MCF 10A (cell line): Measurements from ENCODE around the gene NDUFB11. TPM values are rescaled to one million over a fixed set of nuclear protein-coding genes. Genes with fewer than 3 reads are reported as not detected.

Experiments used
- BruUV-seq: library from RNA; stranded (reverse); fragments of 400-500 nt; replicated peaks from 2 replicates; lab custom pipeline; 2021; lab: Mats Ljungman, UMichigan
- CTCF ChIA-PET: fragments of 300-600 bp; sonication (Branson Sonifier 250); formaldehyde crosslinking; extraction: SDS; loops from one replicate; lab custom pipeline; 2021; ENCODE audit warnings: antibody characterized with exemption, inconsistent platforms; lab: Yijun Ruan, JAX
- POLR2A ChIA-PET: fragments of 300-600, 350-650 bp; sonication (Branson Sonifier 250); formaldehyde crosslinking; extraction: SDS; loops from one replicate; lab custom pipeline; 2020; ENCODE audit warnings: antibody characterized with exemption, inconsistent platforms; lab: Yijun Ruan, JAX
- DNase-seq: peaks from one replicate; pipeline ENCODE4 v3.0.0-alpha.2; 2018; ENCODE audit not compliant: unreplicated experiment
- H3K27ac Mint-ChIP-seq: one replicate; pipeline ENCODE4 v1.8.0; 2022; ENCODE audit warnings: mild to moderate bottlenecking, low read depth, mixed read lengths; ENCODE audit not compliant: unreplicated experiment
- H3K27me3 Mint-ChIP-seq: one replicate; pipeline ENCODE4 v1.8.0; 2022; ENCODE audit warnings: mixed read lengths; ENCODE audit not compliant: insufficient read depth, unreplicated experiment
- H3K36me3 Mint-ChIP-seq: one replicate; pipeline ENCODE4 v1.8.0; 2022; ENCODE audit warnings: mild to moderate bottlenecking, moderate library complexity, mixed read lengths; ENCODE audit not compliant: insufficient read depth, unreplicated experiment
- H3K4me1 Mint-ChIP-seq: one replicate; pipeline ENCODE4 v1.8.0; 2022; ENCODE audit warnings: mixed read lengths; ENCODE audit not compliant: insufficient read depth, unreplicated experiment
- H3K4me3 Mint-ChIP-seq: one replicate; pipeline ENCODE4 v1.8.0; 2022; ENCODE audit warnings: mild to moderate bottlenecking, moderate library complexity, mixed read lengths; ENCODE audit not compliant: unreplicated experiment
- H3K9me3 Mint-ChIP-seq: one replicate; pipeline ENCODE4 v1.8.0; 2022; ENCODE audit warnings: mixed read lengths; ENCODE audit not compliant: unreplicated experiment
- CTCF ChIP-seq: fragments of 200-600 bp; IDR thresholded peaks from one replicate; pipeline ENCODE4 v1.8.0; 2022; ENCODE audit warnings: antibody characterized with exemption, mild to moderate bottlenecking; ENCODE audit not compliant: unreplicated experiment
- intact Hi-C: fragments of 100-400 bp; cut with micrococcal nuclease; formaldehyde crosslinking; loops from 2 replicates; pipeline ENCODE4 v1.14.1; 2022
- total RNA-seq: library from RNA; stranded (reverse); gene quantifications from 2 replicates; pipeline ENCODE4 v1.2.3, GENCODE V29; 2022

Gene NDUFB11
- total RNA-seq, 1 experiment from 2014 or later = 91.8 TPM

- Mint-ChIP-seq H3K36me3 (no peaks in the 10 kb centered on the region), H3K4me1 (no peaks in the 10 kb centered on the region), H3K27me3 (peaks cover 80% of the 10 kb centered on the region), H3K9me3 (no peaks in the 10 kb centered on the region), H3K4me3 (no peak overlapping the region), H3K27ac (no peak overlapping the region)
- POLR2A ChIA-PET = no interaction called here
- no TSS peak for BruUV-seq
- no peak for DNase-seq
- no peak for TF ChIP-seq CTCF
- intact Hi-C loops = no loop called here
- CTCF ChIA-PET = interaction anchor here (0.7 to 1.1 kb wide), 2 partner anchors 294 to 371 kb away, joined by 3 read pairs; no protein-coding TSS in a partner anchor
Observed at GRCh38 chrX:47097018-47097417, 47.5 kb downstream of the NDUFB11 start.

GRCh38 chrX:47093860-47094259 is 50.6 kb downstream of the NDUFB11 start:
- TF ChIP-seq CTCF = no peak
- Mint-ChIP-seq H3K9me3 (no peaks in the 10 kb centered on the region), H3K27ac (no peak overlapping the region), H3K27me3 (peaks cover 88% of the 10 kb centered on the region), H3K4me3 (no peak overlapping the region), H3K4me1 (no peaks in the 10 kb centered on the region), H3K36me3 (no peaks in the 10 kb centered on the region)
- no peak for DNase-seq
- no TSS peak for BruUV-seq
- ChIA-PET CTCF (interaction anchor here (0.6 to 2.0 kb wide), 19 partner anchors 9 to 1001 kb away, joined by 3 to 6 read pairs (median 3); partner anchors contain the start of gene RGN), POLR2A (interaction anchor here (0.7 to 0.8 kb wide), 2 partner anchors 35 to 333 kb away, joined by 3 read pairs; no protein-coding TSS in a partner anchor)
- intact Hi-C loops = loop anchor here (1.0 to 5.0 kb wide), 3 partner anchors 191 to 537 kb away; partner anchors contain the start of gene SLC9A7

GRCh38 chrX:47093248-47093647 is 51.3 kb downstream of the NDUFB11 start:
- Mint-ChIP-seq H3K4me3 (no peak overlapping the region), H3K36me3 (no peaks in the 10 kb centered on the region), H3K27me3 (peaks cover 88% of the 10 kb centered on the region), H3K4me1 (no peaks in the 10 kb centered on the region), H3K27ac (no peak overlapping the region), H3K9me3 (no peaks in the 10 kb centered on the region)
- ChIA-PET POLR2A (interaction anchor here (0.7 to 1.5 kb wide), 4 partner anchors 36 to 334 kb away, joined by 3 to 4 read pairs (median 3); partner anchors contain the start of gene NDUFB11), CTCF (interaction anchor here (0.5 to 2.0 kb wide), 21 partner anchors 9 to 1001 kb away, joined by 3 to 6 read pairs (median 3); partner anchors contain the start of gene RGN)
- BruUV-seq = no TSS peak
- no peak for TF ChIP-seq CTCF
- DNase-seq = peak; percentile 47
- intact Hi-C loops = loop anchor here (1.0 to 5.0 kb wide), 3 partner anchors 190 to 536 kb away; partner anchors contain the start of gene SLC9A7

Other genes with a start within 250 kb of the NDUFB11 start
- gene JADE3, start 232.3 kb downstream of the NDUFB11 start, total RNA-seq = 7.8 and 9.4 TPM in 2 replicates
- gene RGN, start 66.3 kb downstream of the NDUFB11 start, total RNA-seq = not detected in 2 replicates
- 63.3 and 69.5 TPM in 2 replicates for gene RBM10, start 519 bp upstream of the NDUFB11 start, total RNA-seq
- gene UBA1, start 49.1 kb upstream of the NDUFB11 start, total RNA-seq = 248 and 293 TPM in 2 replicates
- gene CDK16, start 74.0 kb upstream of the NDUFB11 start, total RNA-seq = 138 and 189 TPM in 2 replicates
- 19.9 and 20.3 TPM in 2 replicates for gene USP11, start 88.3 kb upstream of the NDUFB11 start, total RNA-seq
- gene ZNF157, start 225.9 kb upstream of the NDUFB11 start, total RNA-seq = not detected in 2 replicates